Measurements from ENCODE around the gene EIF3L.

Gene EIF3L

GRCh38 chr22:37855462-37855861, 6.2 kb downstream of the EIF3L start:
- DNase-seq = no peak

GRCh38 chr22:37860796-37861421, 11.7 kb downstream of the EIF3L start:
- DNase-seq = no peak

- DNase-seq = no peak
These were observed 13.5 kb downstream of the EIF3L start for GRCh38 chr22:37862570-37863325.

- no peak for DNase-seq
These were observed 16.3 kb downstream of the EIF3L start for GRCh38 chr22:37865510-37865909.

- DNase-seq = no peak
These were observed 21.1 kb downstream of the EIF3L start for GRCh38 chr22:37870273-37870672.

GRCh38 chr22:37880668-37881440, 31.6 kb downstream of the EIF3L start:
- no peak for DNase-seq

- no peak for DNase-seq
These were observed 35.2 kb downstream of the EIF3L start for GRCh38 chr22:37884420-37884819.

- no peak for DNase-seq
These were observed 38.6 kb downstream of the EIF3L start for GRCh38 chr22:37887584-37888378.

GRCh38 chr22:37891926-37892325, 42.7 kb downstream of the EIF3L start:
- no peak for DNase-seq

- no peak for DNase-seq
These were observed 43.5 kb downstream of the EIF3L start for GRCh38 chr22:37892566-37893335.

- DNase-seq = no peak
These were observed 44.4 kb downstream of the EIF3L start for GRCh38 chr22:37893583-37893983.

- no peak for DNase-seq
These were observed 45.9 kb downstream of the EIF3L start for GRCh38 chr22:37894939-37895670.

GRCh38 chr22:37896181-37896592, 47.0 kb downstream of the EIF3L start:
- DNase-seq = no peak

GRCh38 chr22:37896939-37897338, 47.7 kb downstream of the EIF3L start:
- no peak for DNase-seq

GRCh38 chr22:37897807-37898206, 48.6 kb downstream of the EIF3L start:
- DNase-seq = no peak

GRCh38 chr22:37898441-37899181, 49.4 kb downstream of the EIF3L start:
- no peak for DNase-seq

- no peak for DNase-seq
These were observed 55.6 kb downstream of the EIF3L start for GRCh38 chr22:37904572-37905533.

GRCh38 chr22:37905534-37906363, 56.5 kb downstream of the EIF3L start, which contains the start of gene MICALL1:
Gene MICALL1 (plus strand): TSS chr22:37906297. CDS start chr22:37906423, 126 bp downstream.
- no peak for DNase-seq

Measured in NCI-H1048 (cell line).